Endothelial cell of umbilical vein (primary cell): ENCODE measurements around the gene RPL22.

Experiments used
- EZH2 ChIP-seq: IDR thresholded peaks from 2 replicates; pipeline ENCODE4 v1.6.1; 2012; ENCODE audit warnings: borderline replicate concordance, low read depth, mild to moderate bottlenecking, moderate library complexity, low read length, inconsistent platforms; ENCODE audit not compliant: severe bottlenecking
- FOS ChIP-seq: IDR thresholded peaks from 2 replicates; pipeline ENCODE4 v1.6.1; 2011; ENCODE audit warnings: mild to moderate bottlenecking, low read length, moderate library complexity, borderline replicate concordance; ENCODE audit not compliant: insufficient read depth
- GATA2 ChIP-seq: IDR thresholded peaks from 2 replicates; pipeline ENCODE4 v1.7.0; 2011; ENCODE audit warnings: low read depth, mild to moderate bottlenecking, moderate library complexity, mixed read lengths, low read length; ENCODE audit not compliant: insufficient read length, insufficient read depth
- JUN ChIP-seq: IDR thresholded peaks from 2 replicates; pipeline ENCODE4 v1.6.1; 2011; ENCODE audit warnings: borderline replicate concordance, low read depth; ENCODE audit not compliant: insufficient read length, insufficient read depth
- MYC ChIP-seq: IDR thresholded peaks from one replicate; pipeline ENCODE4 v1.6.1; 2011; ENCODE audit warnings: mild to moderate bottlenecking, low read depth, low read length
- POLR2A ChIP-seq: IDR thresholded peaks from 2 replicates; pipeline ENCODE4 v1.6.1; 2012; ENCODE audit warnings: low read depth, mild to moderate bottlenecking, control low read depth, low read length
- POLR2AphosphoS5 ChIP-seq: IDR thresholded peaks from 2 replicates; pipeline ENCODE4 v1.6.1; 2012; ENCODE audit warnings: low read depth, mild to moderate bottlenecking, control low read depth, low read length, moderate library complexity; ENCODE audit not compliant: insufficient read depth
- TF ChIP-seq, protein P1 (sequence below), 2 donors: IDR thresholded peaks; 1 replicate in 1 of 2; 2 replicates in 1 of 2; pipeline ENCODE4 v1.5.1; 2011; ENCODE audit warnings: low read length in 2 of 2, mild to moderate bottlenecking in 2 of 2, moderate library complexity in 2 of 2, control low read depth in 1 of 2, inconsistent platforms in 1 of 2, low read depth in 1 of 2; ENCODE audit not compliant: insufficient read depth in 1 of 2; ENCODE audit errors: extremely low read depth in 1 of 2
- TF ChIP-seq, protein P2 (sequence below): IDR thresholded peaks from 2 replicates; pipeline ENCODE4 v1.6.1; 2011; ENCODE audit not compliant: insufficient read depth, insufficient read length

DNA sequence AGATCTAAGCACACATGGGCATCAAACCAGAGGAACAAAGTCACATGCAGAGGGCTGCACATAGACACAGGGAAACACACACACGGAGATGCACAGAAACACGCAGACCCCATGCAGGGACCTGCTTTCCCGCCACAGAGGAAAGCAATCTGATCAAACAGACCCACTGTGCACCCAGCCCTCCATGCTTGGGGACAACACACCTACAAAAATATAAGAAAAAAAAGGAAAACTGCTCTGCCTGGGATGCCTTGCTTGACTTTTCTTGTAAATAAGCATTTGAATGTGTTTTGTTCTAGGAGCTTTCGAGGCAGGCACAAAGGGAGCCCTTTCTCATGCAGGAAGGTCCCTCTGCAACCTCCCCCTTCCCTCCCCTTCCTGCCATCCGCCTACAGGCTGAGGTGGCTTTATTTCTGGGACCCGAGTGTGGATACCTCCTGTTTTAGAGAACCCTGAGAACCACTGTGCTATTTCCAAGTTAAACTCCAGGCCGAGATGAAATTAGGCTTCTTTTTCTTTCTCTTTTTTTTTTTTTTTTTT lies 39.9 kb upstream of the RPL22 start:
- TF ChIP-seq, protein P1, sequence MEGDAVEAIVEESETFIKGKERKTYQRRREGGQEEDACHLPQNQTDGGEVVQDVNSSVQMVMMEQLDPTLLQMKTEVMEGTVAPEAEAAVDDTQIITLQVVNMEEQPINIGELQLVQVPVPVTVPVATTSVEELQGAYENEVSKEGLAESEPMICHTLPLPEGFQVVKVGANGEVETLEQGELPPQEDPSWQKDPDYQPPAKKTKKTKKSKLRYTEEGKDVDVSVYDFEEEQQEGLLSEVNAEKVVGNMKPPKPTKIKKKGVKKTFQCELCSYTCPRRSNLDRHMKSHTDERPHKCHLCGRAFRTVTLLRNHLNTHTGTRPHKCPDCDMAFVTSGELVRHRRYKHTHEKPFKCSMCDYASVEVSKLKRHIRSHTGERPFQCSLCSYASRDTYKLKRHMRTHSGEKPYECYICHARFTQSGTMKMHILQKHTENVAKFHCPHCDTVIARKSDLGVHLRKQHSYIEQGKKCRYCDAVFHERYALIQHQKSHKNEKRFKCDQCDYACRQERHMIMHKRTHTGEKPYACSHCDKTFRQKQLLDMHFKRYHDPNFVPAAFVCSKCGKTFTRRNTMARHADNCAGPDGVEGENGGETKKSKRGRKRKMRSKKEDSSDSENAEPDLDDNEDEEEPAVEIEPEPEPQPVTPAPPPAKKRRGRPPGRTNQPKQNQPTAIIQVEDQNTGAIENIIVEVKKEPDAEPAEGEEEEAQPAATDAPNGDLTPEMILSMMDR (IDR thresholded peaks at IDR 0.05; ENCODE audit: extremely low read depth in 1 of 2, insufficient read depth in 1 of 2, low read depth in 1 of 2, low read length in 2 of 2), result no peak
- TF ChIP-seq MYC (no peak), EZH2 (no peak), POLR2AphosphoS5 (no peak), POLR2A (no peak), GATA2 (no peak), JUN (no peak), FOS (no peak)
- TF ChIP-seq, protein P2, sequence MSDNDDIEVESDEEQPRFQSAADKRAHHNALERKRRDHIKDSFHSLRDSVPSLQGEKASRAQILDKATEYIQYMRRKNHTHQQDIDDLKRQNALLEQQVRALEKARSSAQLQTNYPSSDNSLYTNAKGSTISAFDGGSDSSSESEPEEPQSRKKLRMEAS, result no peak
